Neural crest cell (in vitro differentiated cells): ENCODE results near the gene ADAMTSL1. TPM values are rescaled to one million over a fixed set of nuclear protein-coding genes. Genes with fewer than 3 reads are reported as not detected.

Experiments
- DNase-seq: peaks from one replicate; pipeline ENCODE4 v3.0.0; 2021; ENCODE audit warnings: low read depth, mixed read lengths, low spot score
- H3K27ac Mint-ChIP-seq: one replicate; pipeline ENCODE4 v1.8.0; 2021; ENCODE audit warnings: mild to moderate bottlenecking, mixed read lengths; ENCODE audit not compliant: unreplicated experiment
- H3K27me3 Mint-ChIP-seq: 2 replicates; pipeline ENCODE4 v1.8.0; 2021; ENCODE audit warnings: low read depth, mild to moderate bottlenecking, mixed read lengths
- H3K36me3 Mint-ChIP-seq: 2 replicates; pipeline ENCODE4 v1.8.0; 2021; ENCODE audit warnings: low read depth, mild to moderate bottlenecking, mixed read lengths
- H3K4me1 Mint-ChIP-seq: 2 replicates; pipeline ENCODE4 v1.8.0; 2021; ENCODE audit warnings: mixed read lengths
- H3K4me3 Mint-ChIP-seq: one replicate; pipeline ENCODE4 v1.8.0; 2021; ENCODE audit warnings: mild to moderate bottlenecking, mixed read lengths
- H3K9me3 Mint-ChIP-seq: 2 replicates; pipeline ENCODE4 v1.8.0; 2021; ENCODE audit warnings: mixed read lengths
- CTCF ChIP-seq: fragments of 200-600 bp; sonication (generic); conservative IDR thresholded peaks from 2 replicates; pipeline ENCODE4 v1.5.0; 2021; ENCODE audit warnings: antibody characterized with exemption, mild to moderate bottlenecking
- total RNA-seq: library from RNA; stranded (reverse); gene quantifications from 2 replicates; pipeline ENCODE4 v1.2.1, GENCODE V29; 2021

Gene ADAMTSL1
- total RNA-seq, 1 donor from 2014 or later = 2.3 TPM

- DNase-seq = no peak
- H3K27me3 Mint-ChIP-seq = no peaks in the 10 kb centered on the region
- H3K4me3 Mint-ChIP-seq = no peak overlapping the region
- H3K4me1 Mint-ChIP-seq = peaks cover 15% of the 10 kb centered on the region
- TF ChIP-seq CTCF = no peak
- H3K36me3 Mint-ChIP-seq = no peaks in the 10 kb centered on the region
- H3K27ac Mint-ChIP-seq = no peak overlapping the region
- no peaks in the 10 kb centered on the region for H3K9me3 Mint-ChIP-seq
Measured at GRCh38 chr9:18622186-18622836, 148.4 kb downstream of the ADAMTSL1 start.

- Mint-ChIP-seq H3K27me3 (no peaks in the 10 kb centered on the region), H3K9me3 (no peaks in the 10 kb centered on the region), H3K4me1 (peaks cover 15% of the 10 kb centered on the region), H3K4me3 (no peak overlapping the region), H3K27ac (no peak overlapping the region), H3K36me3 (no peaks in the 10 kb centered on the region)
- no peak for DNase-seq
- TF ChIP-seq CTCF = no peak
Measured at GRCh38 chr9:18623221-18624079, 149.5 kb downstream of the ADAMTSL1 start.

GRCh38 chr9:18626046-18626698 lies 152.2 kb downstream of the ADAMTSL1 start:
- Mint-ChIP-seq H3K4me1 (peaks cover 31% of the 10 kb centered on the region), H3K27ac (no peak overlapping the region), H3K27me3 (no peaks in the 10 kb centered on the region), H3K4me3 (no peak overlapping the region), H3K9me3 (peaks cover 3% of the 10 kb centered on the region), H3K36me3 (no peaks in the 10 kb centered on the region)
- no peak for TF ChIP-seq CTCF
- no peak for DNase-seq

- no peaks in the 10 kb centered on the region for H3K27me3 Mint-ChIP-seq
- peaks cover 24% of the 10 kb centered on the region for H3K4me1 Mint-ChIP-seq
- no peak overlapping the region for H3K4me3 Mint-ChIP-seq
- DNase-seq = no peak
- H3K27ac Mint-ChIP-seq = no peak overlapping the region
- H3K9me3 Mint-ChIP-seq = peaks cover 3% of the 10 kb centered on the region
- H3K36me3 Mint-ChIP-seq = no peaks in the 10 kb centered on the region
- TF ChIP-seq CTCF = no peak
Measured at GRCh38 chr9:18629136-18629535, 155.2 kb downstream of the ADAMTSL1 start.

- Mint-ChIP-seq H3K9me3 (peaks cover 3% of the 10 kb centered on the region), H3K27ac (no peak overlapping the region), H3K36me3 (no peaks in the 10 kb centered on the region), H3K27me3 (no peaks in the 10 kb centered on the region), H3K4me3 (no peak overlapping the region), H3K4me1 (peaks cover 21% of the 10 kb centered on the region)
- DNase-seq = no peak
- no peak for TF ChIP-seq CTCF
Measured at GRCh38 chr9:18632632-18633403, 158.9 kb downstream of the ADAMTSL1 start.
